Superior temporal gyrus (tissue), 1 donor: Measurements from ENCODE around the gene ECT2L.
A peak's percentile ranks its signal among the peaks of the same experiment; 100 is the strongest.

Experiments
- DNase-seq: peaks from one replicate; pipeline ENCODE4 v3.0.0-alpha.2; 2016; ENCODE audit errors: extremely low spot score

The ECT2L gene

DNA sequence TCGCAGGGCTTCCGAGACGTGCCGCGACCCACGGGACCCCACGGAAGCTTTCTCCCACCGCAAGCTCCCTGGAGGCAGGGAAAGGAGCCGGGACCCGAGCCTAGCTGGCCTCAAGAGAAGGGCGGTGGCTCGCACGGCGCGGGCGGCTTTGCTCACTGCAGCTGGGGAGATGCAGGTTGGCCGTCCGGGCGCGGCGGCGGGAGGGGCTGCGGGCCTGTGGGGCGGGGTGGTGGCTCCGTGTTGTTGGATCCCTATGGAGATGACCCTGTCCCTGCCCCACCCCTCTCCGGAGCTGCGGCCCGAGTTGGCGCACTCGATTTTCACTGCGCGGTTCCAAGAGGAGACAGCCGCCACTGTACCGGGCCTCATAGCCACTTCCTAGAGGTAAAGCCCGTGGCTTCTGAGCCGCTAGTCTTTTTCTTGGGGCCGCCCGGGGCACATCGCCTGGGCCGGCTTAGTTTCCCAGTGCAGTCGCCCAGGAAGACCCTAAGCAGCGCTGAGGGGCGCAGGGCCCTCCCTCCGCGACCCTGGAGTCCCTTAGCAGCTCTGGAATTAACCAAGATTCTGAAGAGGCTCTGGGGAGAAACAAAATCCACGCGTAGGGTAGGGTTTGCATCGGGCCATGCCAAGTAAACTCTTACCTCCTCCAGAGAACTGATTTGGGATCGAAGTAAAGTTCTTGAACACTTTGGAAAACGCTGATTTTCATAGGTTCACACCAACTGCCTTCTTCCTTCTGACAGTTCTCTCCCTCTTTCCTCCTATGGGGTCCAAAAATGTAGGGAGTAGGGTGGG, at the start of gene ECT2L:
Gene ECT2L (plus strand): TSS at position 279 of the 795 bp plus-strand sequence. CDS start 17,188 bp downstream, outside the sequence.
- no peak for DNase-seq

DNA sequence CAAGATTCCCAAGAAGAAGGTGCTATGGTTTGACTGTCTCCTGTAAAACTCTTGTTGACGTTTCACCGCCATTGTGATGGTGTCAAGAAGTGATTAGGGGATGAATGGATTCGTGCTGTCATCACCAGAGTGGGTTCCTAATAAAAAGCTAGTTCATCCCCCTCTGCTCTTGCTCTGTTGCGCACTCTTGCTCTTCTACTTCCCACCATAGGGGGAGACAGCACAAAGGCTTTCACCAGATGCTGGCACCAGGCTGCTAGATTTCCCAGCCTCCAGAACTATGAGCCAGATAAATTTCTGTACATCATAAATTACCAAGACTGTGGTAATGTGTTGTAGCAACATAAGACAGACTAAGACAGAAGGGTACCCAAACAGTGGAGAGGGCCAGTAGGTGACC, 43.9 kb upstream of the ECT2L start:
- no peak for DNase-seq

GRCh38 chr6:138757136-138757535, 38.8 kb upstream of the ECT2L start:
- DNase-seq: no peak

DNA sequence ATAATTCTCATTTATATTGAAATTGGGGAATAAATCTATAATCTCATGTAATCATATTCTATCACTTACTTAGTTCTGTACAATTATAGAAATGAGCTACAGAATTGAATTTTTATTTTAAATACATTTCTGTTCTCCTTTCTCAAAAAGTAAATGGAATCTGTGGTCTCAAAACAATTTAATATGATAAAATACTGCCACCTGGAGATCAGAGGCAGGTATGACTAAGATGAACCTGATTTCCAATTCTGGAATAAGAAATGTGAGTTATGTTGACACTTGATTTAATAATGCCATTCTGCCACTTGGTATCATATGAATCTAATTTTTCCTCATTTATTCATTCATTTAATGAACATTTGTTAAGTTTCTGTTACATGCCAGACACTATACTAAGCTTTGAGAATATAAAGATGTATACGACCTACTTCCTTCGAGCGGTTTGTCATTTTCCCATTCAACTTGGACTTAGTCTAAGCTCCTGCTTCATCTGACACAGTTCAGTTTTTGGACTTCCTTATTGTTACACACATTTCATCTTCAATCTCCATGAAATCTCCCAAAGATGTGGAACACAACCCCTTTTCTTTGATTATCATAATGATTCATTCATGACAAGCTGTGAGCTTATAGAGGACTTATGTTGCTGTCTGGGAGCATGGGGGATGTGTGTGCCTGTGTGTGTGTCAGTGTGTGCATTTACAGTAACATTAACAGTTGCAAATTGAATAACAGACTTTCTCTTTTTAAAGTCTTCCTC, 29.8 kb upstream of the ECT2L start:
- peak; percentile 86 for DNase-seq

- no peak for DNase-seq
Measured at GRCh38 chr6:138769102-138769676, 26.7 kb upstream of the ECT2L start.

DNA sequence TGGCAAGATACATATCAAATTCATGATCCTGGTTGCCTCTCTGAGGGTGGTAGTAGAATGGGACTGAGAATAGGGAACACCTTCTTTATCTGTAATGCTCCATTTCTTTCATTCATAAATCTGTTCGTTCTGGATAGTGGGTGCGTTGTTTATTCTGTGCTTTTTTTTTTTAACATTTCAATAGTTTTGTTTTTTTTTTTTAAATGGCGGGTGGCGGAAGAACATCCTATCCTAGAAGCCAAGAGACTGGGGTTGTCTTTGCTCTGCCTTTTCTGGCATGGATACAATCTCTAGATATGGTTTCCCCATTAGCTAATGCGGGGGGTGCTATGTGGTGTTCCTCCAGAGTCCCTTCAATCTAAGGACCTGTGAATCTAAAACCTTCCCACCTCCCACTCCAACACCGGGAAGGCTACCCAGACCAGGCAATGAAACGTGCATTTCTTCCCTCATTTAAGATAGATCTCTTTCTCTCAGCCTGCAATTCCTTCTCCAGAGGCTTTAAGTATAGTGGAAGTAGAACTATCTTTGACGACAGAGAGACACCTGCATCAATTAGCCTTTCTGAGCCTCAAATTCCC, 23.2 kb upstream of the ECT2L start:
- DNase-seq: no peak

DNA sequence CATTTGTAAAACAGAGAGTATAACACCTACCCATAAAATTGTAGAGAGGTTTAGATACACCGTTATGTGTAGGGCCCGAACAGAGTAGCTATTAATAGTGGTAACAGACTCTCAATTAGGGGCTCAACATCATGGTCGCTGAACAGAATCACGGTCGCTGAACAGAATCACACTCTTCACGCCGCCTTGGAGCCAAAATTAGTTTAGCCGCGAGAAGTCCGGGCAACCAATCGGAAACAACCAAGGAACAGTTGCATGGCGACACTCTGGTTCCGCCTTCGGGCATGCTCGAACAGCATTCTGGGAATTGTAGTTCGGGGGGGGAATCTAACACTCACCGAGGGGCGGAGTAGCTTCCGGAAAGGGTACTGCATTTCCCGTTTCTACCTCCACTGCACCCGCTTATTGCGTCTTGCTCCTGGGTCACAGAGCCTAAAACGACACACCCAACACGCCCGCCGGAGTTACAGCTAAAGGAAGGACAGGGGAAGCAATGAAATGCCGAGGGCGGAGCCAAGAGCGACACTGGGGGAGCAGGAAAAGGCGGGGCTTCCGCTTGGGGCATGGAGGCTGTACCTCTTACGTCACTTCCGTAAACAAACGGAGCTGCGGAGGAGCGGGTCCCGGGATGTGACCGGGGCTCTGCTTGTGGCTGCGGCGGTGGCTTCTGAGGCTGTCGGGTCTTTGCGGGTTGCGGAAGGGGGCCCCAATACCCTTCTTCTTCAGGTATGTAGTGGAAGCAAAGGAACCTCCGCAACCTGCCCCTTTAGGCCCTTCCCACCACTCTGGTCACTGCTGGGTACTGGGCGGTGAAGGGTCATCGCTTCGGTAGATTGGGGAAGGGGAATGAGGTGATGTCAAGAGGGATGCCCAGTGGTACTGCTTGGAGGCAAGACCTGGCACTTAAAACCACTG, 22.5 kb upstream of the ECT2L start, which contains the start of gene CCDC28A:
Gene CCDC28A (plus strand): TSS at position 593 of the 915 bp plus-strand sequence. CDS start 2,352 bp downstream, outside the sequence.
- peak; percentile 98 for DNase-seq

DNA sequence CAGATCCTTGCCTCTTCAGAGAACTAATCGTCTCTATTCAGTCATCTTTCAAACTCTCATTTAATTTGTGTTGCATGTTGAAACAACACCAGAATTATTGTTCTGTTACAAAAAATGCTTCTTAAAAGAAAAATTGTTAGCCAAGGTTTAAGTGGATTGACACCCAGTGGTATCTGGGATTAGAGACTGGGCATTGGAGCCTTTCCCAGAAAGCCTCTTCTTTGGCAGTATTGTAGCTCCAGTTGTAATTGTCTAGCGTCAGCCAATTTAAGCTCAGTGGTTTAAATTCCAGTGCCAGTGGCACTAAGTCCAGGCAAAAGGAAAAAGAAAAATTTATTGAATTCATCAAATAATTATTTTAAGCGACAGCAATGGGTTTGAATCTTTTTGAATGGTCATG, 21.5 kb upstream of the ECT2L start:
- peak; percentile 61 for DNase-seq

DNA sequence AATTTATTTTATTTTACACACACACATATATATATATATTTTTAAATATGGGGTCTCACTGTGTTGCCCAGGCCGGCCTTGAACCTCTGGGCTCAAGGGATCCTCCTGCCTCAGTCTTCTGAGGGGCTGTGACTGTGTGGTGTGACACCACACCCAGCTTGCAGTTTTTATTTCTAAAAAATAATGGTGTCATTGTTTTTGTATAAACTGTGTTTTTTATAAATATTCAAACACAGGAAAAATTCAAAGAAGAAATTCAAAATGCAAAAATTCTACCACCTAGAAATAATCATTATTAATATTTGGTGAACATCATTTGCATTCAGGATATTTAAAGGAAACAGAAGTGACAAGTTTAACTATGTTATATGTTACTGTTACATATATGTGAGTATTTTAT, 19.2 kb upstream of the ECT2L start:
- no peak for DNase-seq

- no peak for DNase-seq
Measured at GRCh38 chr6:138778331-138778730, 17.6 kb upstream of the ECT2L start.

- no peak for DNase-seq
Measured at GRCh38 chr6:138782243-138782642, 13.6 kb upstream of the ECT2L start.

DNA sequence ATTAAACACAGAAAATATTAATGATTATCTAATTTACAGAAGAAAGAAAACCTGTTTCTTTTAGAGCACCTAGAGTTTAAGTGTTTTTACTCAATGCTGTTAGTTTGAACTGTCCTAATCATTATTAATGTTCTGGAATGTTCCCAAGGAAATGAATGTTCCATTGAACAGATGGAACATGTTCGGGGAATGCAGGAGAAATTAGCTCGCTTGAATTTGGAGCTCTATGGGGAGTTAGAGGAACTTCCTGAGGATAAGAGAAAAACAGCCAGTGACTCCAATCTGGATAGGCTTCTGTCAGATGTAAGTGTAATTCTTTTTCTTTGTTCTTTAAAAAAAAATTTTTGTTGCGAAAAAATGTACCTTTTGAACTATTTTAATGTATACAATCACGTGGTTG, 10.8 kb upstream of the ECT2L start:
- no peak for DNase-seq

DNA sequence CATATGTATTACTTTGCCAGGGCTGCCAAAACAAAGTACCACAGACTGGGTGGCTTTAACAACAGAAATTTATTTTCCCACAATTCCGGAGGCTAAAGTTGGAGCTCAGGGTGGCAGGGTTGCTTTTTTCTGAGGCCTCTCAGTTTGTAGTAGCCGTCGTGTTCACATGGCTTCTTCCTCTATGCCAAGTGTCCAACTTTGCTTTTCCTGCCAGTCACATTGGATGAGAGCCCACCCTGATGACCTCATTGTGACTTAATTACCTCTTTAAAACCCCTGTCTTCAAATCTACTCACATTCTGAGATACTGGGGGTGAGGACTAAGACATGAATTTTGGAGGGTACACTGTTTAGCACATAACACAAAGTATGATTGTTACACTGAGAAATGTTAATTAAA, 9.9 kb upstream of the ECT2L start:
- peak; percentile 28 for DNase-seq

- no peak for DNase-seq
Measured at GRCh38 chr6:138787138-138787537, 8.7 kb upstream of the ECT2L start.

- DNase-seq: no peak
Measured at GRCh38 chr6:138796771-138797170, 884 bp downstream of the ECT2L start.

- DNase-seq: no peak
Measured at GRCh38 chr6:138797806-138798446, 2.0 kb downstream of the ECT2L start.

DNA sequence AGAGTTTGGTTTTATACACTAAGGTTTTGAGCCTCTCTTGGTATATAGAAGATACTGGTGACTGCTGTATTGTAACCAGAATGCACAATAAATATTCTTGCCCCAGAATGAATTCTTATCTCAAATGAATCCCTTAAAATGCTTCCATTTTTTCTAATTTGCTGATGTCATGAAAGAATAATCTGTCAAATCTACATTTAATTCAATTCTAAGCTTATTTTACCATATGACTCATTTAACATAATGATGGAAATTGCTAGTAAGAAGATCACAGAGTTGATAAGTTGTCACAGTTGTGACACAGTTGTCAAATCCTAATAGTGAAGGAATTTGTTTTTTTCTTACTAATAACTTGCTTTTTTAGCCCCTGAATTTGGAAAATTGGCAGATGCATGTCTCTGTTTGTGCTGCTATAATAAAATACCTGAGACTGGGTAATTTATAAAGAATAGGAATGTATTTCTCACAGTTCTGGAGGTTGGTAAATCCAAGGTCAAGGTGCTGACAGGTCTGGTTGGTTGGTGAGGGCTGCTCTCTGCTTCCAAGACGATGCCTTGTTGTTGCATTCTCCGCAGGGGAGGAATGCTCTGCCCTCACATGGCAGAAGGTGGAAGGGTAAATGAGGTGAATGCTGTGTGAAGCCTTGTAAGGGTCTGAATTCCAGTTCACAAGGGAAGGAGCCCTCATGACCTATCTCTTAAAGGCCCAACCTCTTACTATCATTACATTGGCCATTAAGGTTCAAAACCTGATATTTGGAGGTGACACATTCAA, 4.7 kb downstream of the ECT2L start:
- DNase-seq: no peak

- DNase-seq: no peak
Measured at GRCh38 chr6:138803331-138803730, 7.4 kb downstream of the ECT2L start.

GRCh38 chr6:138803861-138804260, 8.0 kb downstream of the ECT2L start:
- no peak for DNase-seq
